ENCODE measurements around the gene AEN.
A peak's percentile ranks its signal among the peaks of the same experiment; 100 is the strongest.
"Not testable (repeated sequence)": the region's sequence is repeated elsewhere in the genome, so short reads cannot be mapped to it uniquely, and the experiment has no call there.

The AEN gene

DNA sequence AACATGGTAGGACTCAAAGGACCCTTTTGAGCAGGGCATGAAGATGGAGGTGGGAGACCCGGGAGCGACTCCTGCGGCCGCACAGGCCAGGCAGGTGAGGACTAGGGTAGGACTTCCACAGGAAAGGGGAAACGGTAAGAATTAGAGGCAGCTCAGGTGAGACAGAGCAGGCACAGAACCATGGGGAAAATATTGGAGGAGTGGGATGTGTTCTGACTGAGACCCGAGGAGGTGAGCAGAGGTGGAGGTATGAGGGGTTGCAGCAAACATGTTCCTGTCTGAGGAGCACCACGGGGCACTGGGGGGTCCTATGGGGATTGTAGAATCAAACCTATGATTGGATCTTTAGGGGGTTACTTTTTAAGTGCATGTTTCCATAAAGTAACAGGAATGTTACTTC is 16.3 kb downstream of the AEN start:
- TF ChIP-seq, protein P1, sequence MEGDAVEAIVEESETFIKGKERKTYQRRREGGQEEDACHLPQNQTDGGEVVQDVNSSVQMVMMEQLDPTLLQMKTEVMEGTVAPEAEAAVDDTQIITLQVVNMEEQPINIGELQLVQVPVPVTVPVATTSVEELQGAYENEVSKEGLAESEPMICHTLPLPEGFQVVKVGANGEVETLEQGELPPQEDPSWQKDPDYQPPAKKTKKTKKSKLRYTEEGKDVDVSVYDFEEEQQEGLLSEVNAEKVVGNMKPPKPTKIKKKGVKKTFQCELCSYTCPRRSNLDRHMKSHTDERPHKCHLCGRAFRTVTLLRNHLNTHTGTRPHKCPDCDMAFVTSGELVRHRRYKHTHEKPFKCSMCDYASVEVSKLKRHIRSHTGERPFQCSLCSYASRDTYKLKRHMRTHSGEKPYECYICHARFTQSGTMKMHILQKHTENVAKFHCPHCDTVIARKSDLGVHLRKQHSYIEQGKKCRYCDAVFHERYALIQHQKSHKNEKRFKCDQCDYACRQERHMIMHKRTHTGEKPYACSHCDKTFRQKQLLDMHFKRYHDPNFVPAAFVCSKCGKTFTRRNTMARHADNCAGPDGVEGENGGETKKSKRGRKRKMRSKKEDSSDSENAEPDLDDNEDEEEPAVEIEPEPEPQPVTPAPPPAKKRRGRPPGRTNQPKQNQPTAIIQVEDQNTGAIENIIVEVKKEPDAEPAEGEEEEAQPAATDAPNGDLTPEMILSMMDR (IDR thresholded peaks at IDR 0.05; ENCODE audit: low read length, missing control alignments) = no peak
- DNase-seq (ENCODE audit: low read depth) = no peak
- H3K4me3 ChIP-seq (replicated peaks; ENCODE audit: low read depth, low read length) = no peak overlapping the region

DNA sequence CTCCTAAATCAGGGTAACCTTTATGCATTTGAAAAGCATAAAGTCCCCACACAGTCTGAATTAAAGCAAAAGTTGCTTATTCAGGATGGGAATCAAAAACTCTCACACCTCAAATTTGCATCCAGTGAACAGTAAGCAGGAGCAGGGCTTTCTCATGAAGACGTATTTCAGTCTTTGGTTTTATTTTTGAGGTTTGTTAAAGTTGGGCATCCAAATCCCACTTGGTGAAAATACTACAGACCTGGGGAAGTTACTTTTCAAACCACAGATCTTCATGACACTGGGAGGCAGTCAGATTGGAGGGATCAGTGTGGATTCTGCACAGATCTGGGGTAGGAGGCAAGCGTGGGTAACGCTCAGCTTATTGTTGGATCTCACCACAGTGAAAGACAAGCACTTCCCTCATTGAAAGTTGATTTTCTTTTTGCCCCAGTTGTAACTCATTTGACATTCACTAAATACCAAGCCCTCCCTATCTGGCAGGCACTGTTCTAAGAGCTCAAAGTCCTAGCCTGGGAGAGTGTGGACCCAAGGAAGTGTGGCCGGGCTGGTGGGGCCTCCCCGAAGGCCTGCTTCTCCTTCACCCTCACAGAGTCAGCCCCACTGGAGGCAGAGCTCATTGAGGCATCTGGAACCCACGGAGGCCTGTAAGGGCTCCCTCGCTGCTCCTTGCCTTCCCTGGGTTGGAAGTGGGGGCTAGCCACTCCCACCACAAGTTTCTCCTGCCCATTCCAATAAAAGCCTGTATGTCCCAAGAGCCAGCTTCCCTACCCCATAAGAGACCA is 16.9 kb downstream of the AEN start:
- TF ChIP-seq, protein P1 (IDR thresholded peaks at IDR 0.05; ENCODE audit: low read length, missing control alignments) = no peak
- peak overlapping the region; percentile 54 for H3K4me3 ChIP-seq (replicated peaks; ENCODE audit: low read depth, low read length)
- no peak for DNase-seq (ENCODE audit: low read depth)

DNA sequence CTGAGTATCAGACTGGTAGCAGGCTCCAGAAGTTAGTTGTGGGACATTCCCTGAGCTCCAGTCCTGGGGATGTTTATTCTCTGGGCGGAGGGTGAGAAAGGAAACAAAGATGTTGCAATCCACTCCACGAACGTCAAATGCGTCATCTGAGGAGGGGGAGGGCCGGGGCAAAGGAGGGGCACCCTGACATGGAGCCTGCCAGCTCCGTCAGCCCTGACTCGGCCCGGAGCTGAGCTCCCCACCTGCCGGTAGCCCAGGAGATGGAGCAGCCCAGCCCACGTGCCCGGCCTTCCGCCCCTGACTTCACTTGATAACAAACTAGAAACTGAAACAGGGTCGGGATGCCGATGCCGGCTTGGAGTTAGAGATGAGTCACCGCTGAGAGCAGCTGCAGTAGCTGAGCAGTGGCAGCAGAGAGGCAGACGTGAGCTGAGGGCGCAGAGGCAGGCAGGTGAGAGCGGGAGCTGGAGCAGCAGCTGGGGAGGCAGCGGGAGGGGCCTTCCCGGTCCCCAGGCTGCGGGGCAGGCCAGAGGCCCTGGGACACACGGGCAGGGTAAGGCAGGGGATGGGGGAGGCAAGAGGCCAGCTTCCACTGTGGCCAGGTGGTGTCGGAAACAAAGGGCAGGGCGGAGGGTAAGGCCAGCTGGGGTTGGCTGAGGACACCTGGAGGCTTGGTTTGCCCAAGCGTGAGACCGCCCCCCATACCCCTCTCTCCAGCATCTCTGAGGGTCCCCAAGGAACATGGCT is 17.7 kb downstream of the AEN start, which contains the start of gene ISG20:
Gene ISG20, plus strand, starts transcription at position 391 of the 747 bp plus-strand sequence. Its CDS starts 351 bp downstream, at position 742.
- peak within 1 kb of the TSS; percentile 54 for H3K4me3 ChIP-seq (replicated peaks; ENCODE audit: low read depth, low read length)
- TF ChIP-seq, protein P1 (IDR thresholded peaks at IDR 0.05; ENCODE audit: low read length, missing control alignments) = peak; percentile 47
- DNase-seq (ENCODE audit: low read depth) = peak; percentile 99

DNA sequence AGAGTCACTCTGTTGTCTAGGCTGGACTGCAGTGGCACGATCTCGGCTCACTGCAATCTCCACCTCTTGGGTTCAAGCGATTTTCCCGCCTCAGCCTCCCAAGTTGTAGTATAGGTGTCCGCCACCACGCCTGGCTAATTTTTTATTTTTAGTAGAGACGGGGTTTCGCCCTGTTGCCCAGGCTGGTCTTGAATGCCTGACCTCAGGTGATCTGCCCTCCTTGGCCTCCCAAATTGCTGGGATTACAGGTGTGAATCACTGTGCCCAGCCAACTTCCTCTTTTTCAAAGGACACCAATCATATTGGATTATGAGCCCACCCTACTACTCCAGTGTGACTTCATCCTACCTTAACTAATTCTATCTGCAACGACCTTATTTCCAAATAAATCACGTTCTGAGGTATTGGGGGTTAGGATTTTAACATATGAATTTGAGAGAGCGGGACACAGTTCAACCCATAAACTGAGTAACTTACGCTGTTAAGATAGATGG is 20.9 kb downstream of the AEN start:
- TF ChIP-seq, protein P1 (IDR thresholded peaks at IDR 0.05; ENCODE audit: low read length, missing control alignments) = no peak
- H3K4me3 ChIP-seq (replicated peaks; ENCODE audit: low read depth, low read length) = no peak overlapping the region
- DNase-seq (ENCODE audit: low read depth) = no peak

DNA sequence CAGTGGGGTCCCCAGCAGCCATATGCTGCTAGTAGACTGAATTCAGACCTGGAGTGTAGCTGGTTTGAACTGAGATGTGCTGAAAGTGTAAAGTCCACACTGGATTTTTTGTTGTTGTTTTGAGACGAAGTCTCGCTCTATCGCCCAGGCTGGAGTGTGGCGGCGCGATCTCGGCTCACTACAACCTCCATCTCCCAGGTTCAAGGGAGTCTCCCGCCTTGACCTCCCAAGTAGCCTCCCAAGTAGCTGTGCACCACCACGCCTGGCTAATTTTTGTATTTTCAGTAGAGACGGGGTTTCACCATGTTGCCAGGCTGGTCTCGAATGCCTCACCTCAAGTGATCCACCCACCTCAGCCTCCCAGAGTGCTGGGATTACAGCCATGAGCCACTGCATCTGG is 21.4 kb downstream of the AEN start:
- DNase-seq (ENCODE audit: low read depth); H3K4me3 ChIP-seq (replicated peaks; ENCODE audit: low read depth, low read length): not testable (repeated sequence)

DNA sequence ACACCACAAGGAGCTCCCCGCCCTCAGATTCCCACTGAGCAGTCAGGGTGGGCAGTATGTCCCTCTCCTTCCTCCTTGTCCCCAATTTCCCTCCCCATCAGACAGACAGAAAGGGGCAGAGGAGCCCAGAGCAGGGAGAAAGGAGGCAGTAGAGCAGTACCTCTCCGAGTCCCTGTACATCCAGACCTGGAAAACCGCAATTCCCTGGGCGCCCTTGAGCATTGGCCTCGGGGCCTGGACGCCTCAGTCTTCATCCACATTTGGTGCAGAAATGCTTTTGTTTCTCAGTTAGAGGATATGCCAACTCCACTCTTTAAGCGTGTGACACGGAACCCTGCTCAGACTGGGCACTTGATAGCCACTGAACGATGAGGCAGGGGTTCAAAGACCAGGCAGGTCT is 23.6 kb downstream of the AEN start:
- no peak for DNase-seq (ENCODE audit: low read depth)
- no peak overlapping the region for H3K4me3 ChIP-seq (replicated peaks; ENCODE audit: low read depth, low read length)
- TF ChIP-seq, protein P1 (IDR thresholded peaks at IDR 0.05; ENCODE audit: low read length, missing control alignments) = no peak
